ENCODE measurements around the gene RIN1. TPM values are rescaled to one million over a fixed set of nuclear protein-coding genes. Genes with fewer than 3 reads are reported as not detected.

Gene RIN1
- polyA plus RNA-seq, 1 of the 3 experiments (the other 2 are of a cell fraction): 16.9 TPM

GRCh38 chr11:66373265-66373664 lies 37.0 kb upstream of the RIN1 start:
- Histone ChIP-seq H3K9me3 (no peaks in the 10 kb centered on the region), H3F3A (replicated peaks; ENCODE audit: insufficient read depth) (peaks cover 9% of the 10 kb centered on the region), H4K20me1 (ENCODE audit: insufficient read depth) (no peaks in the 10 kb centered on the region), H3K9me2 (no peaks in the 10 kb centered on the region), H3K4me1 (ENCODE audit: control insufficient read depth in 1 of 2, insufficient read depth in 2 of 2, low read depth in 1 of 2, low read length in 1 of 2) (peaks cover 6 to 9% of the 10 kb centered on the region in 2 experiments; a peak in 2 of 4 replicates), H3K4me2 (no peak overlapping the region), H3K9ac (no peak overlapping the region), H3K27me3 (ENCODE audit: insufficient read depth) (peaks cover 18% of the 10 kb centered on the region; the same call in 1 of the 2 replicates), H3K27ac (ENCODE audit: low read depth in 2 of 2, low read length in 1 of 2) (no peak overlapping the region), H3K79me2 (ENCODE audit: insufficient read depth) (no peaks in the 10 kb centered on the region), H3K36me3 (replicated peaks in 1 of 2; ENCODE audit: control insufficient read depth in 1 of 2, insufficient read depth in 2 of 2, low read length in 1 of 2) (no peaks in the 10 kb centered on the region), H3K4me3 (ENCODE audit: low read depth in 2 of 2, low read length in 1 of 2) (no peak overlapping the region), H2AFZ (ENCODE audit: low read depth) (no peak overlapping the region)
- DNase-seq: no peak
- no peak for TF ChIP-seq NRF1 (IDR thresholded peaks at IDR 0.05; ENCODE audit: low read depth, low read length)
- TF ChIP-seq ELF1 (IDR thresholded peaks at IDR 0.05): no peak
- TF ChIP-seq PBX3 (IDR thresholded peaks at IDR 0.05): no peak
- TF ChIP-seq NFIC (IDR thresholded peaks at IDR 0.05; ENCODE audit: borderline replicate concordance): no peak
- TF ChIP-seq CHD2 (IDR thresholded peaks at IDR 0.05; ENCODE audit: low read length, partially characterized antibody): no peak
- no peak for TF ChIP-seq EZH2phosphoT487 (IDR thresholded peaks at IDR 0.05; ENCODE audit: borderline replicate concordance, low read depth)
- TF ChIP-seq SIN3A (IDR thresholded peaks at IDR 0.05; ENCODE audit: borderline replicate concordance, low read depth, low read length): no peak
- TF ChIP-seq RCOR1 (IDR thresholded peaks at IDR 0.05; ENCODE audit: low read length): no peak
- no peak for TF ChIP-seq MEF2A (IDR thresholded peaks at IDR 0.05; ENCODE audit: borderline replicate concordance, low read depth)
- TF ChIP-seq POLR2AphosphoS5 (IDR thresholded peaks at IDR 0.05; ENCODE audit: low read depth, low read length): no peak
- ChIA-PET CTCF (interaction anchor here (1.4 to 8.6 kb wide), 5 partner anchors 10 to 62 kb away, joined by 3 to 55 read pairs (median 6); no protein-coding TSS in a partner anchor), POLR2A (no interaction called here)
- WGBS (ENCODE audit: low lambda C conversion rate): 49% methylated on average over 5 of the region's 5 CpGs

GRCh38 chr11:66371627-66372415 lies 35.6 kb upstream of the RIN1 start, which contains the start of gene SLC29A2:
Gene SLC29A2, minus strand, starts transcription at chr11:66371760. Its CDS starts 169 bp downstream, at chr11:66371591.
- peaks cover 6 to 9% of the 10 kb centered on the region in 2 experiments; a peak in 2 of 4 replicates for H3K4me1 ChIP-seq (ENCODE audit: control insufficient read depth in 1 of 2, insufficient read depth in 2 of 2, low read depth in 1 of 2, low read length in 1 of 2)
- peak within 1 kb of the TSS; percentile 86; the same call in 1 of the 2 replicates for H2AFZ ChIP-seq (ENCODE audit: low read depth)
- peak within 1 kb of the TSS; percentile 65 to 75 for H3K4me3 ChIP-seq (ENCODE audit: low read depth in 2 of 2, low read length in 1 of 2)
- H3K9me2 ChIP-seq: no peaks in the 10 kb centered on the region
- no peaks in the 10 kb centered on the region for H3K79me2 ChIP-seq (ENCODE audit: insufficient read depth)
- ChIA-PET POLR2A (interaction anchor here (0.6 to 1.5 kb wide), 3 partner anchors 36 to 139 kb away, joined by 3 to 5 read pairs (median 3); partner anchors contain the start of genes BBS1 and RIN1), CTCF (interaction anchor here (0.7 to 4.2 kb wide), 11 partner anchors 9 to 60 kb away, joined by 3 to 28 read pairs (median 4); no protein-coding TSS in a partner anchor)
- H3K27ac ChIP-seq (ENCODE audit: low read depth in 2 of 2, low read length in 1 of 2): peak within 1 kb of the TSS in 1 of 2 experiments; percentile 78; a peak in 2 of 4 replicates
- peaks cover 9% of the 10 kb centered on the region for H3F3A ChIP-seq (replicated peaks; ENCODE audit: insufficient read depth)
- TF ChIP-seq NRF1 (IDR thresholded peaks at IDR 0.05; ENCODE audit: low read depth, low read length) (no peak), RCOR1 (IDR thresholded peaks at IDR 0.05; ENCODE audit: low read length) (no peak), EP300 (IDR thresholded peaks at IDR 0.05; ENCODE audit: borderline replicate concordance in 1 of 2, low read depth in 1 of 2, low read length in 1 of 2) (no peak), POLR2AphosphoS5 (IDR thresholded peaks at IDR 0.05; ENCODE audit: low read depth, low read length) (no peak), JUND (IDR thresholded peaks at IDR 0.05) (no peak), CHD2 (IDR thresholded peaks at IDR 0.05; ENCODE audit: low read length, partially characterized antibody) (peak; percentile 4), FOXJ3 (CRISPR knock-in tag; IDR thresholded peaks at IDR 0.05) (no peak)
- H3K36me3 ChIP-seq (replicated peaks in 1 of 2; ENCODE audit: control insufficient read depth in 1 of 2, insufficient read depth in 2 of 2, low read length in 1 of 2): no peaks in the 10 kb centered on the region
- peak within 1 kb of the TSS; percentile 97 for H3K4me2 ChIP-seq
- H4K20me1 ChIP-seq (ENCODE audit: insufficient read depth): no peaks in the 10 kb centered on the region
- peak within 1 kb of the TSS; percentile 7; the same call in 1 of the 2 replicates for H3K9ac ChIP-seq
- H3K9me3 ChIP-seq: no peaks in the 10 kb centered on the region
- peaks cover 18% of the 10 kb centered on the region; the same call in 1 of the 2 replicates for H3K27me3 ChIP-seq (ENCODE audit: insufficient read depth)
- WGBS (ENCODE audit: low lambda C conversion rate): 2% methylated on average over 17 of the region's 72 CpGs
- peak; percentile 91 for DNase-seq

Measured in SK-N-SH (cell line).